Activated gamma-delta T cell treated with Interleukin-2 at 50 U/mL for 16 hours (primary cell): Measurements from ENCODE around the gene PFDN5.

ENCODE experiments used
- DNase-seq: peaks from one replicate; pipeline ENCODE4 v3.0.0-alpha.2; 2020

PFDN5 gene

GRCh38 chr12:53295070-53295890 lies at the start of gene PFDN5:
TSS of gene PFDN5 (plus strand) at chr12:53295542. CDS start at chr12:53295568, 26 bp downstream.
- DNase-seq, result peak; percentile 85

GRCh38 chr12:53251477-53252348 lies 43.6 kb upstream of the PFDN5 start:
- peak; percentile 60 for DNase-seq

- DNase-seq, result no peak
Measured at GRCh38 chr12:53252349-53252916, 42.9 kb upstream of the PFDN5 start.

- DNase-seq, result no peak
Measured at GRCh38 chr12:53253298-53253697, 42.0 kb upstream of the PFDN5 start.

- DNase-seq, result no peak
Measured at GRCh38 chr12:53254816-53255545, 40.4 kb upstream of the PFDN5 start.

GRCh38 chr12:53255996-53256395 lies 39.3 kb upstream of the PFDN5 start:
- DNase-seq, result no peak

- DNase-seq, result no peak
Measured at GRCh38 chr12:53258541-53259539, 36.5 kb upstream of the PFDN5 start.

GRCh38 chr12:53259891-53260290 lies 35.5 kb upstream of the PFDN5 start:
- no peak for DNase-seq

- DNase-seq, result no peak
Measured at GRCh38 chr12:53265783-53266182, 29.6 kb upstream of the PFDN5 start.

GRCh38 chr12:53267306-53267998 lies 27.9 kb upstream of the PFDN5 start:
- no peak for DNase-seq

- peak; percentile 76 for DNase-seq
Measured at GRCh38 chr12:53267999-53268629, 27.2 kb upstream of the PFDN5 start, which contains the start of gene ESPL1. TSS of gene ESPL1 (plus strand) at chr12:53268299. CDS start at chr12:53268767, 468 bp downstream.

GRCh38 chr12:53268630-53269562 lies 26.4 kb upstream of the PFDN5 start:
- no peak for DNase-seq

- DNase-seq, result no peak
Measured at GRCh38 chr12:53274445-53274844, 20.9 kb upstream of the PFDN5 start.

- no peak for DNase-seq
Measured at GRCh38 chr12:53276511-53276910, 18.8 kb upstream of the PFDN5 start.

- no peak for DNase-seq
Measured at GRCh38 chr12:53277981-53278380, 17.4 kb upstream of the PFDN5 start.

GRCh38 chr12:53279283-53279869 lies 16.0 kb upstream of the PFDN5 start:
- DNase-seq, result no peak

- DNase-seq, result no peak
Measured at GRCh38 chr12:53279888-53280498, 15.3 kb upstream of the PFDN5 start.

GRCh38 chr12:53286448-53286847 lies 8.9 kb upstream of the PFDN5 start:
- DNase-seq, result no peak
